ENCODE results near the gene CHPF2.

Gene CHPF2

GRCh38 chr7:151243408-151244195 is 11.3 kb downstream of the CHPF2 start:
- H3K4me3 ChIP-seq (ENCODE audit: low read depth, low read length) = peak overlapping the region; percentile 20; the same call in 1 of the 2 replicates
- DNase-seq (ENCODE audit: low read depth) = no peak
- TF ChIP-seq CTCF (IDR thresholded peaks at IDR 0.05; ENCODE audit: low read depth, low read length, missing control alignments) = no peak

GRCh38 chr7:151244196-151244840 is 12.0 kb downstream of the CHPF2 start:
- H3K4me3 ChIP-seq (ENCODE audit: low read depth, low read length) = no peak overlapping the region
- peak; percentile 89 for TF ChIP-seq CTCF (IDR thresholded peaks at IDR 0.05; ENCODE audit: low read depth, low read length, missing control alignments)
- no peak for DNase-seq (ENCODE audit: low read depth)

- DNase-seq (ENCODE audit: low read depth) = no peak
- H3K4me3 ChIP-seq (ENCODE audit: low read depth, low read length) = no peak overlapping the region
- no peak for TF ChIP-seq CTCF (IDR thresholded peaks at IDR 0.05; ENCODE audit: low read depth, low read length, missing control alignments)
Observed at GRCh38 chr7:151244841-151245346, 12.6 kb downstream of the CHPF2 start.

- no peak overlapping the region for H3K4me3 ChIP-seq (ENCODE audit: low read depth, low read length)
- DNase-seq (ENCODE audit: low read depth) = no peak
- peak; percentile 49 for TF ChIP-seq CTCF (IDR thresholded peaks at IDR 0.05; ENCODE audit: low read depth, low read length, missing control alignments)
Observed at GRCh38 chr7:151245360-151246101, 13.2 kb downstream of the CHPF2 start.

- no peak overlapping the region for H3K4me3 ChIP-seq (ENCODE audit: low read depth, low read length)
- TF ChIP-seq CTCF (IDR thresholded peaks at IDR 0.05; ENCODE audit: low read depth, low read length, missing control alignments) = no peak
- no peak for DNase-seq (ENCODE audit: low read depth)
Observed at GRCh38 chr7:151246102-151246850, 14.0 kb downstream of the CHPF2 start.

- DNase-seq (ENCODE audit: low read depth) = no peak
- no peak for TF ChIP-seq CTCF (IDR thresholded peaks at IDR 0.05; ENCODE audit: low read depth, low read length, missing control alignments)
- no peak overlapping the region for H3K4me3 ChIP-seq (ENCODE audit: low read depth, low read length)
Observed at GRCh38 chr7:151246851-151247580, 14.7 kb downstream of the CHPF2 start.
